ENCODE measurements around the gene HEPHL1. TPM values are rescaled to one million over a fixed set of nuclear protein-coding genes. Genes with fewer than 3 reads are reported as not detected.
"Not testable (repeated sequence)": the region's sequence is repeated elsewhere in the genome, so short reads cannot be mapped to it uniquely, and the experiment has no call there.

Gene HEPHL1
- total RNA-seq, 4 donors from 2014 or later: under 0.01 to 103 (median 6.6) TPM

- H3K36me3 ChIP-seq: no peaks in the 10 kb centered on the region
- H3K9me3 ChIP-seq: no peaks in the 10 kb centered on the region
- intact Hi-C loops (cut with DNase I): no loop called here
- H3K4me1 ChIP-seq: peaks cover 0 to 14% (median 9%) of the 10 kb centered on the region in 3 donors
- DNase-seq: no peak
- H3K27ac ChIP-seq: no peak overlapping the region
- H3K27me3 ChIP-seq: no peaks in the 10 kb centered on the region
- no peak for TF ChIP-seq POLR2A (IDR thresholded peaks at IDR 0.05)
- TF ChIP-seq, protein P1, sequence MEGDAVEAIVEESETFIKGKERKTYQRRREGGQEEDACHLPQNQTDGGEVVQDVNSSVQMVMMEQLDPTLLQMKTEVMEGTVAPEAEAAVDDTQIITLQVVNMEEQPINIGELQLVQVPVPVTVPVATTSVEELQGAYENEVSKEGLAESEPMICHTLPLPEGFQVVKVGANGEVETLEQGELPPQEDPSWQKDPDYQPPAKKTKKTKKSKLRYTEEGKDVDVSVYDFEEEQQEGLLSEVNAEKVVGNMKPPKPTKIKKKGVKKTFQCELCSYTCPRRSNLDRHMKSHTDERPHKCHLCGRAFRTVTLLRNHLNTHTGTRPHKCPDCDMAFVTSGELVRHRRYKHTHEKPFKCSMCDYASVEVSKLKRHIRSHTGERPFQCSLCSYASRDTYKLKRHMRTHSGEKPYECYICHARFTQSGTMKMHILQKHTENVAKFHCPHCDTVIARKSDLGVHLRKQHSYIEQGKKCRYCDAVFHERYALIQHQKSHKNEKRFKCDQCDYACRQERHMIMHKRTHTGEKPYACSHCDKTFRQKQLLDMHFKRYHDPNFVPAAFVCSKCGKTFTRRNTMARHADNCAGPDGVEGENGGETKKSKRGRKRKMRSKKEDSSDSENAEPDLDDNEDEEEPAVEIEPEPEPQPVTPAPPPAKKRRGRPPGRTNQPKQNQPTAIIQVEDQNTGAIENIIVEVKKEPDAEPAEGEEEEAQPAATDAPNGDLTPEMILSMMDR (IDR thresholded peaks at IDR 0.05): no peak
- no peak overlapping the region for H3K4me3 ChIP-seq
Observed at GRCh38 chr11:94117871-94118270, 96.7 kb downstream of the HEPHL1 start.

- DNase-seq; H3K9me3 ChIP-seq; H3K27me3 ChIP-seq; H3K27ac ChIP-seq; intact Hi-C loops (cut with DNase I); H3K36me3 ChIP-seq; H3K4me3 ChIP-seq: not testable (repeated sequence)
- 94 to 95% methylated on average over 6 of the region's 6 CpGs for WGBS, 2 donors
- peaks cover 0 to 10% (median 9%) of the 10 kb centered on the region in 3 donors for H3K4me1 ChIP-seq
Observed at GRCh38 chr11:94119676-94120075, 98.5 kb downstream of the HEPHL1 start.

GRCh38 chr11:94120516-94120915, 99.4 kb downstream of the HEPHL1 start:
- H3K27me3 ChIP-seq; H3K9me3 ChIP-seq; H3K4me3 ChIP-seq; H3K27ac ChIP-seq; intact Hi-C loops (cut with DNase I); H3K36me3 ChIP-seq; DNase-seq: not testable (repeated sequence)
- H3K4me1 ChIP-seq: peaks cover 0 to 10% (median 9%) of the 10 kb centered on the region in 3 donors
- WGBS, 2 donors: 71 to 80% methylated on average over 2 of the region's 2 CpGs

GRCh38 chr11:94120946-94121345, 99.8 kb downstream of the HEPHL1 start:
- Histone ChIP-seq H3K36me3 (no peaks in the 10 kb centered on the region), H3K27ac (no peak overlapping the region), H3K9me3 (no peaks in the 10 kb centered on the region), H3K4me1 (peaks cover 0 to 8% (median 5%) of the 10 kb centered on the region in 3 donors), H3K4me3 (no peak overlapping the region), H3K27me3 (no peaks in the 10 kb centered on the region)
- 86 to 90% methylated on average over 5 to 6 of the region's 6 CpGs for WGBS, 2 donors
- DNase-seq: no peak
- intact Hi-C loops (cut with DNase I): no loop called here
- TF ChIP-seq POLR2A (IDR thresholded peaks at IDR 0.05): no peak
- TF ChIP-seq, protein P1 (IDR thresholded peaks at IDR 0.05): no peak

- no peak overlapping the region for H3K4me3 ChIP-seq
- intact Hi-C loops (cut with DNase I): no loop called here
- H3K27ac ChIP-seq: no peak overlapping the region
- H3K27me3 ChIP-seq: no peaks in the 10 kb centered on the region
- H3K9me3 ChIP-seq: no peaks in the 10 kb centered on the region
- WGBS, 2 donors: 92 to 95% methylated on average over 6 to 7 of the region's 8 CpGs
- TF ChIP-seq, protein P1 (IDR thresholded peaks at IDR 0.05): no peak
- TF ChIP-seq POLR2A (IDR thresholded peaks at IDR 0.05): no peak
- peaks cover 14 to 25% (median 17%) of the 10 kb centered on the region in 3 donors for H3K4me1 ChIP-seq
- no peaks in the 10 kb centered on the region for H3K36me3 ChIP-seq
- DNase-seq: no peak
Observed at GRCh38 chr11:94125407-94126115, 104.4 kb downstream of the HEPHL1 start.

GRCh38 chr11:94127638-94128037, 106.5 kb downstream of the HEPHL1 start:
- H3K4me3 ChIP-seq: peak overlapping the region in 2 of 4 donors; percentile 70 to 87

More at GRCh38 chr11:94127638-94128037, 106.5 kb downstream of the HEPHL1 start:
- H3K9me3 ChIP-seq: no peaks in the 10 kb centered on the region
- intact Hi-C loops (cut with DNase I): no loop called here
- no peaks in the 10 kb centered on the region for H3K36me3 ChIP-seq
- no peak for TF ChIP-seq POLR2A (IDR thresholded peaks at IDR 0.05)
- TF ChIP-seq, protein P1 (IDR thresholded peaks at IDR 0.05): no peak
- no peaks in the 10 kb centered on the region for H3K27me3 ChIP-seq
- peak overlapping the region; percentile 90 to 98 (median 92) for H3K27ac ChIP-seq
- peaks cover 29 to 46% (median 32%) of the 10 kb centered on the region in 3 donors for H3K4me1 ChIP-seq
- no peak for DNase-seq
